Mesenchymal stem cell (in vitro differentiated cells and primary cell): ENCODE measurements around the gene DCLRE1C.

ENCODE experiments used
- DNase-seq: peaks from one replicate; pipeline ENCODE4 v3.0.0-alpha.2; 2013
- H2AFZ ChIP-seq: one replicate; pipeline ENCODE4 v1.6.1; 2013; ENCODE audit warnings: low read depth, mild to moderate bottlenecking, control low read depth, inconsistent platforms, low read length, moderate library complexity
- H2AK5ac ChIP-seq: 2 replicates; pipeline ENCODE4 v1.6.1; 2013; ENCODE audit warnings: low read length, moderate library complexity, mild to moderate bottlenecking, inconsistent platforms; ENCODE audit not compliant: severe bottlenecking
- H2BK120ac ChIP-seq: one replicate; pipeline ENCODE4 v1.6.1; 2013; ENCODE audit warnings: low read depth, mild to moderate bottlenecking, inconsistent platforms, low read length, moderate library complexity
- H2BK12ac ChIP-seq, 2 experiments: one replicate each; pipeline ENCODE4 v1.6.1; 2013; ENCODE audit warnings: inconsistent platforms in 2 of 2, low read length in 2 of 2, mild to moderate bottlenecking in 2 of 2, moderate library complexity in 2 of 2, control low read depth in 1 of 2
- H2BK15ac ChIP-seq: one replicate; pipeline ENCODE4 v1.6.1; 2013; ENCODE audit warnings: mild to moderate bottlenecking, low read depth, inconsistent platforms; ENCODE audit not compliant: poor library complexity, severe bottlenecking
- H2BK5ac ChIP-seq: 2 replicates; pipeline ENCODE4 v1.6.1; 2013; ENCODE audit warnings: low read depth, mild to moderate bottlenecking, low read length, control low read depth, inconsistent platforms; ENCODE audit not compliant: poor library complexity, severe bottlenecking
- H3K14ac ChIP-seq, 2 experiments: one replicate each; pipeline ENCODE4 v1.6.1; 2013; ENCODE audit warnings: inconsistent platforms in 2 of 2, low read length in 2 of 2, control low read depth in 1 of 2, mild to moderate bottlenecking in 1 of 2, moderate library complexity in 1 of 2
- H3K18ac ChIP-seq, 2 experiments: one replicate each; pipeline ENCODE4 v1.6.1; 2013; ENCODE audit warnings: inconsistent platforms in 2 of 2, low read length in 2 of 2, control low read depth in 1 of 2, low read depth in 1 of 2, mild to moderate bottlenecking in 1 of 2
- H3K23ac ChIP-seq, 2 experiments: one replicate each; pipeline ENCODE4 v1.6.1; 2013; ENCODE audit warnings: inconsistent platforms in 2 of 2, low read length in 2 of 2, mild to moderate bottlenecking in 2 of 2, moderate library complexity in 2 of 2, control low read depth in 1 of 2
- H3K27ac ChIP-seq: 2 replicates; pipeline ENCODE4 v1.5.1; 2013; ENCODE audit warnings: mild to moderate bottlenecking, moderate library complexity, low read length, control low read depth, inconsistent platforms; ENCODE audit not compliant: poor library complexity, severe bottlenecking
- H3K27me3 ChIP-seq, 2 experiments: 2 replicates each; pipeline versions ENCODE4 v1.6.1 to v1.7.0; 2013; ENCODE audit warnings: low read length in 2 of 2, mild to moderate bottlenecking in 2 of 2, moderate library complexity in 2 of 2, control low read depth in 1 of 2, inconsistent platforms in 1 of 2; ENCODE audit not compliant: control insufficient read depth in 1 of 2, insufficient read depth in 1 of 2
- H3K36me3 ChIP-seq, 2 experiments: 2 replicates each; pipeline versions ENCODE4 v1.6.1 to v1.7.0; 2013; ENCODE audit warnings: low read length in 2 of 2, control low read depth in 1 of 2, inconsistent platforms in 1 of 2, low read depth in 1 of 2, mild to moderate bottlenecking in 1 of 2; ENCODE audit not compliant: insufficient read depth in 2 of 2, control insufficient read depth in 1 of 2
- H3K4ac ChIP-seq, 2 experiments: one replicate each; pipeline ENCODE4 v1.6.1; 2013; ENCODE audit warnings: inconsistent platforms in 2 of 2, low read length in 2 of 2, mild to moderate bottlenecking in 2 of 2, moderate library complexity in 2 of 2, control low read depth in 1 of 2, low read depth in 1 of 2
- H3K4me1 ChIP-seq: 2 replicates; pipeline ENCODE4 v1.6.1; 2013; ENCODE audit warnings: low read depth, low read length, control low read depth; ENCODE audit not compliant: control insufficient read depth, insufficient read depth
- H3K4me2 ChIP-seq: 2 replicates; pipeline ENCODE4 v1.6.1; 2013; ENCODE audit warnings: low read length, mild to moderate bottlenecking, inconsistent platforms; ENCODE audit not compliant: poor library complexity, severe bottlenecking
- H3K4me3 ChIP-seq, 2 experiments: 2 replicates each; pipeline versions ENCODE4 v1.5.1 to v1.7.0; 2013; ENCODE audit warnings: low read length in 2 of 2, mild to moderate bottlenecking in 2 of 2, control low read depth in 1 of 2, low read depth in 1 of 2; ENCODE audit not compliant: insufficient read depth in 1 of 2
- H3K79me1 ChIP-seq: replicated peaks from 2 replicates; pipeline ENCODE4 v1.6.1; 2013; ENCODE audit warnings: mild to moderate bottlenecking, control low read depth, low read length, inconsistent platforms; ENCODE audit not compliant: poor library complexity, severe bottlenecking
- H3K9ac ChIP-seq: 2 replicates; pipeline ENCODE4 v1.7.0; 2013; ENCODE audit warnings: mild to moderate bottlenecking, low read length, moderate library complexity
- H3K9me3 ChIP-seq: 2 replicates; pipeline ENCODE4 v1.7.0; 2013; ENCODE audit warnings: mild to moderate bottlenecking, low read length; ENCODE audit not compliant: control insufficient read depth
- H4K8ac ChIP-seq: one replicate; pipeline ENCODE4 v1.6.1; 2013; ENCODE audit warnings: inconsistent platforms, mild to moderate bottlenecking, low read length, moderate library complexity
- H4K91ac ChIP-seq: one replicate; pipeline ENCODE4 v1.6.1; 2013; ENCODE audit warnings: mild to moderate bottlenecking, low read length, inconsistent platforms
- WGBS: methylation state at CpG from one replicate; pipeline ENCODE4 v1.1.7; 2013; ENCODE audit warnings: mixed read lengths; 5-methylcytosine and 5-hydroxymethylcytosine counted together

DCLRE1C gene

DNA sequence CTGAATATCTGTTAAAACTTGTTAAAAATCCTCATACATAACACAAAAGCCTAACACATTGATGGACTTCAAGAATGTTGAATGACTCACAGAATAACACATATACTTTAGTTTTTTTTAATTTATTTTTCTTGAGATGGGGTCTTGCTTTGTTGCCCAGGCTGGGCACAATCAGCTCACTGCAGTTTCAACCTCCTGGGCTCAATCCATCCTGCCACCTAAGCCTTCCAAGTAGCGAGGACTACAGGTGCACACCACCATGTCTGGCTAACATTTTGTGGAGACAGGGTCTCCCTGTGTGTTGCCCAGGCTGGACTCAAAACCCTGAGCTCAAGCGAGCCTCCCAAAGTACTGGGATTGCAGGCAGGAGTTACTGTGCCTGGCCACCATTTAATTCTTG lies 47.1 kb downstream of the DCLRE1C start:
- Histone ChIP-seq H4K8ac (no peak overlapping the region), H3K9me3 (peaks cover 6% of the 10 kb centered on the region), H3K4me3 (no peak overlapping the region), H3K4ac (no peak overlapping the region), H3K79me1 (peaks cover 14% of the 10 kb centered on the region), H2BK120ac (no peak overlapping the region), H2AK5ac (no peak overlapping the region), H3K27ac (no peak overlapping the region), H2BK12ac (no peak overlapping the region), H3K23ac (no peak overlapping the region), H3K14ac (no peak overlapping the region), H3K36me3 (peaks cover 15 to 69% of the 10 kb centered on the region in 2 experiments), H3K4me2 (no peak overlapping the region), H3K9ac (no peak overlapping the region), H2BK5ac (no peak overlapping the region), H3K27me3 (no peaks in the 10 kb centered on the region), H3K18ac (no peak overlapping the region), H2BK15ac (no peak overlapping the region), H3K4me1 (no peaks in the 10 kb centered on the region), H2AFZ (no peak overlapping the region), H4K91ac (no peak overlapping the region)
- DNase-seq, result no peak
- WGBS, result 99% methylated on average over 2 of the region's 2 CpGs

DNA sequence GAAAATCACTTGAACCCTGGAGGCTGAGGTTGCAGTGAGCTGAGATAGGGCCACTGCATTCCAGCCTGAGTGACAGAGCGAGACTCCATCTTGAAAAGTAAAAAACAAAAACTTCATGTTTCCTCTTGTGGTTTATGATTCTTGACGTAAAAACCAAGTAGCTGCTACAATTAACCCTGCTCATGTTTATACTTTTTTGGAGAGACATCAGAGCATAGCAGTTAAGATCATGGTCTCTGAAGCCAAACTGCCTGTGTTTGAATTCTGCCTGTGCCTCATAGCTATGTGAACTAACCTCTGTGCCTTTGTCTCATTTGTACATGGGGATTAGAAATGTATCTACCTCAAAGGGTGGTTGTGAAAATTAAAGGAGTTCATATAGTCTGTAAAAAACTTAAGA lies 48.0 kb downstream of the DCLRE1C start:
- H3K18ac ChIP-seq, result no peak overlapping the region
- H3K14ac ChIP-seq, result no peak overlapping the region
- peaks cover 14% of the 10 kb centered on the region for H3K79me1 ChIP-seq
- H3K9me3 ChIP-seq, result peaks cover 6% of the 10 kb centered on the region
- no peak overlapping the region for H3K4me2 ChIP-seq
- no peak overlapping the region for H3K9ac ChIP-seq
- no peak overlapping the region for H3K4me3 ChIP-seq
- no peak overlapping the region for H3K4ac ChIP-seq
- H2BK120ac ChIP-seq, result no peak overlapping the region
- H2BK12ac ChIP-seq, result no peak overlapping the region
- WGBS, result 100% methylated on average over 2 of the region's 2 CpGs
- peaks cover 13 to 65% of the 10 kb centered on the region in 2 experiments for H3K36me3 ChIP-seq
- H4K91ac ChIP-seq, result no peak overlapping the region
- H3K23ac ChIP-seq, result no peak overlapping the region
- no peak overlapping the region for H2BK15ac ChIP-seq
- H3K4me1 ChIP-seq, result no peaks in the 10 kb centered on the region
- no peak overlapping the region for H3K27ac ChIP-seq
- no peak overlapping the region for H2AK5ac ChIP-seq
- no peak overlapping the region for H4K8ac ChIP-seq
- DNase-seq, result no peak
- H2AFZ ChIP-seq, result no peak overlapping the region
- no peak overlapping the region for H2BK5ac ChIP-seq
- no peaks in the 10 kb centered on the region for H3K27me3 ChIP-seq

DNA sequence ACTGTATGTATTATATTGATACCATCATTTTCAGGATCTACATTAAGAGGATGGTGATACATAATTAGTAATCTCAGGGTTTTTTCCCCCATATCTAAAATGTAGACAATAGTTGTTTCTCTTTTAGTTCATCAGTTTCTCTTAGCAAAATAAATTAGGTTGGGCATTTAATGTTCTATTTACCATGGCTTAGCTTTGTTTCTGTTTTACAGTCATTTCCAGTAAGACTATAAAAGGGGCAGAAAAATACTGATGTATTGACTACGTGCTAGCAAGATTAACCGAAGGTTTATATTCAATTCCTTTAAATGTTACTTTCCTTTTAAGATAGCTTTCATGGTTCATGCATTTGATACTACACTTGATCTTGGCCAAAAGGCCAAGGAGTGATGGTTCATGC lies 49.0 kb downstream of the DCLRE1C start:
- Histone ChIP-seq H4K91ac (no peak overlapping the region), H2BK15ac (no peak overlapping the region), H3K23ac (no peak overlapping the region), H2BK5ac (no peak overlapping the region), H3K4me3 (no peak overlapping the region), H3K36me3 (peaks cover 12 to 59% of the 10 kb centered on the region in 2 experiments), H3K79me1 (peaks cover 11% of the 10 kb centered on the region), H2BK120ac (no peak overlapping the region), H3K9me3 (peaks cover 6% of the 10 kb centered on the region), H3K4me2 (no peak overlapping the region), H3K14ac (no peak overlapping the region), H3K9ac (no peak overlapping the region), H3K18ac (no peak overlapping the region), H3K4ac (no peak overlapping the region), H3K27ac (no peak overlapping the region), H2AK5ac (no peak overlapping the region), H2BK12ac (no peak overlapping the region), H4K8ac (no peak overlapping the region), H2AFZ (no peak overlapping the region), H3K27me3 (no peaks in the 10 kb centered on the region), H3K4me1 (no peaks in the 10 kb centered on the region)
- no peak for DNase-seq
- no CpG with 5 or more reads among the region's 2 CpGs for WGBS

DNA sequence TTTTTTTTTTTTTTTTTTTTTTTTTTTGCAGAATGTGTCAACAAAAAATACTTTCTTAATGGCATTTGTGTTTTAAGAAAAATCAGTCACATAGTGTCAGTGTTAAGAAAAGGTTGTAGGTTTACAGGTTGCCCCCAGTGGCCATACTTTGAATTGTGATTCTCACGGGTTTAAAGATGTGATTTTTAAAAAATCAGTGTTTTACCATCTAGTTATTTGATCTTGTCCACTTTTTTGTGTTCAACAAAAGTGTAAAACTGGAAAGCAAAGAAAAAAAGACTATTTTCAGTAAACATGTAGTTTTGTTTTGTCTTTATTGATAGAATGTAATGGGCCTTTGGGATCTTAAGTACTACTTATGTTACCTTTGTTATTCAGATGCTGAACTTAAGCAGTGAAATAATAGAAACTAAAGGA lies 49.6 kb downstream of the DCLRE1C start:
- Histone ChIP-seq H3K9ac (no peak overlapping the region), H2BK12ac (no peak overlapping the region), H2AFZ (no peak overlapping the region), H4K91ac (no peak overlapping the region), H2BK5ac (no peak overlapping the region), H3K4ac (no peak overlapping the region), H4K8ac (no peak overlapping the region), H3K4me1 (no peaks in the 10 kb centered on the region), H3K14ac (no peak overlapping the region), H3K79me1 (peaks cover 12% of the 10 kb centered on the region), H3K27me3 (no peaks in the 10 kb centered on the region), H3K36me3 (peaks cover 12 to 59% of the 10 kb centered on the region in 2 experiments), H3K9me3 (peaks cover 6% of the 10 kb centered on the region), H2AK5ac (no peak overlapping the region), H3K4me2 (no peak overlapping the region), H3K27ac (no peak overlapping the region), H3K23ac (no peak overlapping the region), H3K18ac (no peak overlapping the region), H2BK15ac (no peak overlapping the region), H2BK120ac (no peak overlapping the region), H3K4me3 (no peak overlapping the region)
- WGBS, result 67% methylated on average over 1 of the region's 1 CpG
- peak; percentile 51 for DNase-seq
